GM12872 (cell line): ENCODE measurements around the gene WDR77.

ENCODE experiments used
- TF ChIP-seq, protein P1 (sequence below): IDR thresholded peaks from 3 replicates; pipeline ENCODE4 v1.5.1; 2011; ENCODE audit warnings: low read depth, mild to moderate bottlenecking, low read length, moderate library complexity; ENCODE audit not compliant: insufficient read depth

WDR77 gene

DNA sequence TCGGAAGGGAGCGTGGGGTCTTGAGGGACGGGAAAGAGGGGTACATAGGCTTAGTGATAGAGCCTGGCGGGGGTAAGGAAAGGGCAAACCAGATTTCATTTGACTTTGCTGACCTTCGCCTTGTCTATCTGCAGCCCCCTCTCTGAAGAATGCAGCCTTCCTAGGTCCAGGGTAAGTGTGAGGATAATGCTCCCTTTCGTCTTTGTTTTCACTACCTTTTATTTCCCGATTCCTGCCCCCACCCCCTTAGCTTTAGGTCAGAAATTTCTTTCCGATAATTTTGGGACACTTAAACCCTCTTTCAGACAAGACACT, 604 bp upstream of the WDR77 start:
- TF ChIP-seq, protein P1, sequence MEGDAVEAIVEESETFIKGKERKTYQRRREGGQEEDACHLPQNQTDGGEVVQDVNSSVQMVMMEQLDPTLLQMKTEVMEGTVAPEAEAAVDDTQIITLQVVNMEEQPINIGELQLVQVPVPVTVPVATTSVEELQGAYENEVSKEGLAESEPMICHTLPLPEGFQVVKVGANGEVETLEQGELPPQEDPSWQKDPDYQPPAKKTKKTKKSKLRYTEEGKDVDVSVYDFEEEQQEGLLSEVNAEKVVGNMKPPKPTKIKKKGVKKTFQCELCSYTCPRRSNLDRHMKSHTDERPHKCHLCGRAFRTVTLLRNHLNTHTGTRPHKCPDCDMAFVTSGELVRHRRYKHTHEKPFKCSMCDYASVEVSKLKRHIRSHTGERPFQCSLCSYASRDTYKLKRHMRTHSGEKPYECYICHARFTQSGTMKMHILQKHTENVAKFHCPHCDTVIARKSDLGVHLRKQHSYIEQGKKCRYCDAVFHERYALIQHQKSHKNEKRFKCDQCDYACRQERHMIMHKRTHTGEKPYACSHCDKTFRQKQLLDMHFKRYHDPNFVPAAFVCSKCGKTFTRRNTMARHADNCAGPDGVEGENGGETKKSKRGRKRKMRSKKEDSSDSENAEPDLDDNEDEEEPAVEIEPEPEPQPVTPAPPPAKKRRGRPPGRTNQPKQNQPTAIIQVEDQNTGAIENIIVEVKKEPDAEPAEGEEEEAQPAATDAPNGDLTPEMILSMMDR, result no peak

DNA sequence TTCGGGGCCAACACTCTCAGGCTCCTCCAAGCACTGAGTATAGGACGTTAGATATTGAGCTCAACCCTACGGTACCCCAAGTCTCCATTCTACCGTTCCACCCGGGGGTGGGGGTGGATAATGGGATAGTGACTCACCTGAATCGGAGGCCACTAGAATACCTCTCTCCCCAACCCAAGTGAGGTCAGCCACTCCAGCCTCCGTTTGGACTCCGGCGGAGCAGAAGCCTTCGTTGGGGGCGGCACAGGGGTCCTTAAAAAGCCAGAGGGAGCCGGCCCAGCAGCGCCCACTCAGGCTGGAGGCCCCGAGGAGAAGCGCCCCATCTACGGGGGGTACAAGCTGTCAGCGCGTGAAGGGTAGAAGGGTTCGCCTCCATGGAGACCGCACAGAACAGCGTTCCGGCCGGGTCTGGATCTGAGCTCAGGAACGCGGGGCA, 556 bp downstream of the WDR77 start:
- TF ChIP-seq, protein P1, result no peak

DNA sequence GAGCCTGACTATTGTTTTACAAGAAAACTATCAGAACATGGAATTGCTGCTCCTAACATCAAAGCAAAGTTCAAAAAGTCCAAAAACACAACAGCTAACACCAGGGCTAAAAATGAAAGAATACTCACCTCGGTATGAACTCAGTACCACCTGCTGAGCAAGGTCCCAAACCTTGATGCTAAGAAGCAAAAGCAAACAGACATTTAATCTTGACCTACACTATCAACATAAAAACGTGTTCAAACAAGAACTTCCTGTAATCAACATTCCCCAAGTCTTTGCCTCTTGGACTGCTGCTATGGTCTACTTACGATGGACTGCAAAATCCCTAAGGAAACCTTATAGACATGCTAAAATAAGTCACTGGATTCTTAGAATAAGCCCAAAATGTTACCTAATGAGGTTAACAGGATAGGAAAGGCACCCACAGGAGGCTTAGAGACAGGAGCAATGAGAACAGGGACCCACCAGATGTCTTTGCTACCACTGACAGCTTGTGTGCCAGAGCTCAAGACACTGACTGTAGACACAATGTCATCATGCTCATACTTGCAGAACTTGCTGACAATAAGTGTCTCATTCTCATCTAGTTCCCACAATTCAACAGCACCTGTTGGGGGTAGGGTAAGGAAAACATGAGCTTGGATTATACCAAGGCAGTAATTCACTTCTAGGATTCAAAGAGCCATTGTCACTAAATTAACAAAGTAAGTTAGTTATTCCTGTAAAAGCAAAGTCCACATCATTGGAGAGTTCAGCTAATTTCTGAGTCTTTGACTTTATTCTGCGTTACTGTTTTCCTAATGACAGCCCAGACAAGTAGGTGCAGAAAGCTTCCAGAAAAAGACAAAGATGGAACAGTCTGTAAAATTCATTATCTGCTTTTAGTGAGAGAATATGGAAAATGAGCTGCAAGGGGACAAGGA, 1.8 kb downstream of the WDR77 start:
- TF ChIP-seq, protein P1, result no peak

DNA sequence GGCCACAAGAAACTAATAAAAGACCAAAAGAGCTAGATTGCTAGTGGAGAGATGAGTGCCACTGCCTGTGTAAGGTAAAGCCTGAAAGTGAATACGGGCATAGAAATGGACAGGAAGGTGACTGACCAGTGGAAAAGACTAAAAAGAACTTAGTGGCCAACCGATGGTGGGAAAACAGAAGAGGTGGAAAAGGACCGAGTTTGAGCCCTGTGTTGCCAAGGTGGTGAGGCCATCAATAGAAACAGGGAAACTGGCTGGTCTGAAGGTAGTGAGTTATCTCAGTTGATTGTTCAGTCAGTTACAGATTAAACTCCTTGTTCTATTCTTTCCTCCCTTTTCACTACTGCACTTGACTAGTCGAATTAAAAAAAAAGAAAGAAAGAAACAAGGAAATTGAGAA, 2.5 kb downstream of the WDR77 start:
- TF ChIP-seq, protein P1, result no peak

DNA sequence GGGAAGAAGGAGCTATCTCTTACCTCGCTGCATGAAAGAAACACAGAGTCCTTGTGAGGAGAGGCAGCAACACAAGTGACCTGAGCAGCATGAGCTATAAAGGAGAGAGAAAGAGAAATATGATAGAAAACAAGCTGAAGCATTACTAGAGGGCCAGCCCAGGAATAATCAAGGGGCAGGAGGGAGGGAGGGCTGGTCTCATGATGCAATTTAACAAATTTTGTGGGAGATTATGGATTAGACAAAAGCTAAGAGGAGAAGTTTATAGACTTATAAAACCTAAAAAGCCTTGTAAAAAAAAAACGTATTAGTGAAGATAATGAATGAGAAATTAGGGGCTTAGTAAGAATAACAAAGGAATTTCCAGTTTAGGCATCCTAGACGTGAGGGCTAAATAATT, 5.0 kb downstream of the WDR77 start:
- TF ChIP-seq, protein P1, result no peak

DNA sequence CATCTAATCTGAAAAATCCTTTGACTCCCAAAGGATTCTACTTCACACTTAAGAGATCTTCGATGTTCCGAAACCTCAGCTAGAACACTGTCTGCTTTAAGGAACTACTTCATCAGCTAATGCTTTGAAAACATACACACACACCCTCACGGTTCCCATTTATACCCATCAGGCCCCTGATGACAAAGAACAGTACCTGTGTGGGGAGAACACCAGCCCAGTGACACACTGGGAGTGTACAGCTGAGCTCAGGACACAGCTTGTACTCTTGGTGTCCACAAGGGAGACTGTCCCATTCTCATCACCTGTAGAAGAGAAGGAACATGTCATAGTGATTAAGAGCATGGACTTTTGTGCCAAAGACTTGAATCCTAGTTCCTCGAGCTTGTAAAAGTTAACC, 6.6 kb downstream of the WDR77 start:
- TF ChIP-seq, protein P1, result no peak

DNA sequence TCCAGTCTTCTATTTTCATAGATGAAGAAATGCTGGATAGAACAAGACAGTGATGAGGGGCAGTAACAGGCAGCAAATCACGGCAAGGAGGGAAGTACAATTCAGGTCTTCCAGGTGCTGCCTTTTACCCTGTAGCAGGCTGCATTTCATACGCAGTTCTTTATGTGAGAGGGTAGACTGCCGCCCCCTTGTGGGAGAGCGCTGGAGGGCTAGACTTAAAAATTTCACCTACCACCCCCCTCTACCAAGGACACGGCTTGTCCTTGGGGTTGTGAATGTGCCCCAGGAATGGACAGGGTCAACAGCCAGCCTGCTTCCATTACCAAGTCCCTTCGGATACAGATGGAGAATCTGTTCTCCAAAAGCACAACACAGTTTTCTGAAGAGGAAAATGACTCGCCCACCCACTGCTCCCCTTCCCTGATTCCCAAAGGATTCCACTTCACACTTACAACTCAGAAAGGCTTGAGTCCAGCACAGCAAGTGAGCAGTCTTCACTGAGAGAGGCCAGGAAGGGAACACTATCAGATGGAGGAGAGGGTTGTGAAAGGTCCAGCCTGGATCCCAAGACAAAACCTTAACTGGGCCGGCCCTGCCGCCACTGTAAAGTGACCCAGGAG, 7.4 kb downstream of the WDR77 start:
- TF ChIP-seq, protein P1, result peak; percentile 74
